CD4-positive, CD25-positive, alpha-beta regulatory T cell (primary cell): ENCODE data around the gene ZSWIM4. TPM values are rescaled to one million over a fixed set of nuclear protein-coding genes. Genes with fewer than 3 reads are reported as not detected.

Experiments used
- ATAC-seq, 2 donors: fragments of 150-1000 bp; cut with Tn5 transposase; one replicate each; pipeline ENCODE4 v1.10.0; 2021; ENCODE audit warnings: low read depth in 2 of 2, moderate number of reproducible peaks in 2 of 2, moderate library complexity in 1 of 2
- DNase-seq, 3 donors: peaks; one replicate each; pipeline versions ENCODE4 v3.0.0 to v3.0.0-alpha.2; 2012 to 2022; ENCODE audit warnings: mixed read lengths in 1 of 3
- H3K27ac ChIP-seq: one replicate; pipeline ENCODE4 v1.7.0; 2013; ENCODE audit warnings: mild to moderate bottlenecking, low read length; ENCODE audit not compliant: insufficient read depth, poor library complexity, severe bottlenecking
- H3K27me3 ChIP-seq: one replicate; pipeline ENCODE4 v1.7.0; 2013; ENCODE audit warnings: low read length; ENCODE audit not compliant: control insufficient read depth, insufficient read depth
- H3K36me3 ChIP-seq: one replicate; pipeline ENCODE4 v1.7.0; 2013; ENCODE audit warnings: mild to moderate bottlenecking, low read length, moderate library complexity; ENCODE audit not compliant: control insufficient read depth, insufficient read depth
- H3K4me1 ChIP-seq: 2 replicates; pipeline ENCODE4 v1.7.0; 2013; ENCODE audit warnings: mild to moderate bottlenecking, low read length; ENCODE audit not compliant: insufficient read depth, control insufficient read depth, poor library complexity, severe bottlenecking
- H3K4me3 ChIP-seq: one replicate; pipeline ENCODE4 v1.7.0; 2013; ENCODE audit warnings: low read depth, mild to moderate bottlenecking, low read length, moderate library complexity
- H3K9me3 ChIP-seq, 2 experiments: 1 replicate in 1 of 2; 2 replicates in 1 of 2; pipeline ENCODE4 v1.7.0; 2013; ENCODE audit warnings: low read length in 2 of 2, mild to moderate bottlenecking in 1 of 2, moderate library complexity in 1 of 2; ENCODE audit not compliant: control insufficient read depth in 2 of 2
- H3K27ac Mint-ChIP-seq, 3 donors: one replicate each; pipeline ENCODE4 v1.8.0; 2020 to 2022; ENCODE audit warnings: mild to moderate bottlenecking in 3 of 3, mixed read lengths in 3 of 3, moderate library complexity in 2 of 3
- H3K27me3 Mint-ChIP-seq: one replicate; pipeline ENCODE4 v1.8.0; 2022; ENCODE audit warnings: mild to moderate bottlenecking, mixed read lengths
- H3K36me3 Mint-ChIP-seq: one replicate; pipeline ENCODE4 v1.8.0; 2020; ENCODE audit warnings: mixed read lengths
- H3K4me1 Mint-ChIP-seq, 4 donors: one replicate each; pipeline ENCODE4 v1.8.0; 2020 to 2022; ENCODE audit warnings: mixed read lengths in 4 of 4, mild to moderate bottlenecking in 1 of 4
- H3K4me3 Mint-ChIP-seq, 4 donors: one replicate each; pipeline ENCODE4 v1.8.0; 2020 to 2022; ENCODE audit warnings: mild to moderate bottlenecking in 4 of 4, mixed read lengths in 4 of 4, moderate library complexity in 3 of 4
- H3K9me3 Mint-ChIP-seq, 7 donors: one replicate each; pipeline ENCODE4 v1.8.0; 2020 to 2022; ENCODE audit warnings: mixed read lengths in 7 of 7, mild to moderate bottlenecking in 3 of 7, moderate library complexity in 2 of 7
- polyA plus RNA-seq, 4 donors: library from polyadenylated mRNA; unstranded; fragments of 300-500 nt; fragmentation: Illumina TruSeq; gene quantifications; one replicate each; pipeline ENCODE4 v1.2.3, GENCODE V29; 2021
- total RNA-seq: library from RNA; stranded (reverse); gene quantifications from one replicate; pipeline ENCODE4 v1.2.3, GENCODE V29; 2022

Gene ZSWIM4
- total and polyA plus RNA-seq, 5 donors from 2014 or later: 0.46 to 4.5 (median 0.58) TPM

DNA sequence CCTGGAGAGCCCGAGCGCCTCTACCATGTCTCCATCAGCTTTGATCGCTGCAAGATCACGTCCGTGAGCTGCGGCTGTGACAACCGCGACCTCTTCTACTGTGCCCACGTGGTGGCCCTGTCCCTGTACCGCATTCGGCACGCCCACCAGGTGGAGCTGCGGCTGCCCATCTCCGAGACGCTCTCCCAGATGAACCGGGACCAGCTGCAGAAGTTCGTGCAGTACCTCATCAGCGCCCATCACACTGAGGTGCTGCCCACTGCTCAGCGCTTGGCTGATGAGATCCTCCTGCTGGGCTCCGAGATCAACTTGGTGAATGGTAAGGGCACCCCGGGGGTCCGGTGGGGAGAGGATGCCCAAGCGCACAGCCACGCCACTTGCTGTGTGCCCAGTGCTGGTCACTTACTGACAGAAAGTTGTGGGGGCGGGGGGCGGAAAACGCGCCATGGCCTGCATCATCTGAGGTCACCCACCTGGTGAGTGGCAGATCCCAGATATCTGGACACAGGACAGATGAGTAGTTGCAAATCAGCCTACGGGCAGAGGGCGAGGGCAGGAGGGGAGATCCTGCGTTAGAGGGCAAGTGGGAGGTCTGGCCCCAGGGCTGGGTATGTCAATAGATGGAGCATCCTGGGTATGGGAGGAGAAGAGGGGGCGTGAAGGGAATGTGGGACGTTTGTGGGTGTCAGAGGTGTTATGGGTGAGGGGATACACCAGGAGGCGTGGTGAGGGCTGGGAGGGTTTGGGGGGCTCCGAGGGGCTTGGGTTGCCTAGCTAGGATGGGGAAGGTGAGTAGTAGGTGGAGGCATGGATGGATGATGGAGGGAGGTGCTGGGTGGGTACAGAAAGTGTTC, 9.8 kb downstream of the ZSWIM4 start:
- ATAC-seq (no peak), DNase-seq (no peak)
- Mint-ChIP-seq H3K36me3 (no peaks in the 10 kb centered on the region), H3K27me3 (no peaks in the 10 kb centered on the region), H3K9me3 (no peaks in the 10 kb centered on the region), H3K27ac (no peak overlapping the region), H3K4me3 (no peak overlapping the region), H3K4me1 (peaks cover 0 to 4% (median under 1%) of the 10 kb centered on the region in 4 donors)
- Histone ChIP-seq H3K4me3 (no peak overlapping the region), H3K27me3 (no peaks in the 10 kb centered on the region), H3K27ac (no peak overlapping the region), H3K36me3 (peaks cover 4% of the 10 kb centered on the region), H3K4me1 (no peaks in the 10 kb centered on the region), H3K9me3 (no peaks in the 10 kb centered on the region)

DNA sequence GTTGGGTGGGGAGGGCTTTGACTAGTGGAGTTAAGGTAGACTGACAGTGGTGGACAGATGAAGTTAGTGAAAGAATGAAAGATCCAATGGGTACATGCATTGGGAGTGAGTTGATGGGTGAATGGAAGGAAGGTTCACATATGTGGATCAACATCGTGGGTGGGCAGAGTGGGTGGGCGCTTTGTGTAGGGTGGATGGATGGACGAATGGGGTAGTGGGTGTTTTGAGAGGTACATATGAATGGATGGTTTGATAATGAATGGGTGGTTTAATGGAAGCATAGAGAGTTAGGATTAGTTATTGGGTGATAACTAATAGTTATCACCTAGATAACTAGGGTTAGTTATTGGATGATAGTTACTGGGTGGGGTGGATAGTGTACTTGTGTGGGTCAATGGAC, 11.5 kb downstream of the ZSWIM4 start:
- no peaks in the 10 kb centered on the region for H3K9me3 ChIP-seq
- peaks cover 4% of the 10 kb centered on the region for H3K36me3 ChIP-seq
- H3K27me3 ChIP-seq: no peaks in the 10 kb centered on the region
- no peak overlapping the region for H3K4me3 Mint-ChIP-seq
- H3K4me1 ChIP-seq: no peaks in the 10 kb centered on the region
- no peaks in the 10 kb centered on the region for H3K9me3 Mint-ChIP-seq
- DNase-seq (no peak), ATAC-seq (no peak)
- H3K27ac ChIP-seq: no peak overlapping the region
- peaks cover 0 to 2% (median under 1%) of the 10 kb centered on the region in 4 donors for H3K4me1 Mint-ChIP-seq
- H3K4me3 ChIP-seq: no peak overlapping the region
- H3K36me3 Mint-ChIP-seq: no peaks in the 10 kb centered on the region
- H3K27me3 Mint-ChIP-seq: no peaks in the 10 kb centered on the region
- H3K27ac Mint-ChIP-seq: no peak overlapping the region

DNA sequence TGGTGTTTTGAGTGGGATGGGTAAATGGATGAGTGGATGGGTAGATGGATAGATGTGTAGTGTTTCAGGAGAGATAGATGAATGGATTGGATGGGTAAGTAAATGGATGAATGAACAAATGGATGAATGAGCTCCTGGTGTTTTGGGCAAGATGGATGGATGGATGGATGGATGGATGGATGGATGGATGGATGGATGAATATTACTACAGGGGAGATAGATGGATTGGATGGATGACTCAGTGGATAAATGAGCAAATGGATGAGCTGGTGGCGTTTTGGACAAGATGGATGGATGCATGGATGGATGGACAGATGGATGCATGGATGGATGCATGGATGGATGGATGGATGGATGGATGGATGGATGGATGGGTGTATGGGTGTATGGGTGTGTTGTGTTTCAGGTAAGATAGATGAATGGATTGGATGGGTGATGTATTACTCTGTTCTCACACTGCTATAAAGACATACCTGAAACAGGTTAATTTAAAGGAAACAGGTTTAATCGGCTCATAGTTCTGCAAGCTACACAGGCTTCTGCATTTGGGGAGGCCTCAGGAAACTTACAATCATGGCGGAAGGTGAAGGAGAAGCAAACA, 12.3 kb downstream of the ZSWIM4 start:
- Mint-ChIP-seq H3K4me1 (peaks cover 0 to 2% (median under 1%) of the 10 kb centered on the region in 4 donors), H3K9me3 (no peaks in the 10 kb centered on the region), H3K27me3 (no peaks in the 10 kb centered on the region), H3K27ac (no peak overlapping the region), H3K36me3 (no peaks in the 10 kb centered on the region), H3K4me3 (no peak overlapping the region)
- Histone ChIP-seq H3K27ac (no peak overlapping the region), H3K36me3 (peaks cover 4% of the 10 kb centered on the region), H3K27me3 (no peaks in the 10 kb centered on the region), H3K4me3 (no peak overlapping the region), H3K4me1 (no peaks in the 10 kb centered on the region), H3K9me3 (no peaks in the 10 kb centered on the region)
- ATAC-seq (no peak), DNase-seq (no peak)

DNA sequence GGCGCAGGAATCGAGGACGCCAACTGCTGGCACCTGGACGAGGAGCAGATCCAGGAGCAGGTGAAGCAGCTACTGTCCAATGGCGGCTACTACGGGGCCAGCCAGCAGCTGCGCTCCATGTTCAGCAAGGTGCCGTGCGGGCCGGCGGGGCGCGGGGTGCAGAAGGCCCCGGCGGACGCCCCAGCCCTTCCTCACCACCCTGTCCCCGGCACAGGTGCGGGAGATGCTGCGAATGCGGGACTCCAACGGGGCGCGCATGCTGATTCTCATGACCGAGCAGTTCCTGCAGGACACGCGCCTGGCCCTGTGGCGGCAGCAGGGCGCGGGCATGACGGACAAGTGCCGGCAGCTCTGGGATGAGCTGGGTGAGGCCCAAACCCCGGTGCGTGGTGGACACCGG, 13.6 kb downstream of the ZSWIM4 start:
- no peak overlapping the region for H3K4me3 Mint-ChIP-seq
- peaks cover 4% of the 10 kb centered on the region for H3K36me3 ChIP-seq
- no peak overlapping the region for H3K27ac Mint-ChIP-seq
- no peak overlapping the region for H3K27ac ChIP-seq
- no peaks in the 10 kb centered on the region for H3K27me3 Mint-ChIP-seq
- H3K36me3 Mint-ChIP-seq: no peaks in the 10 kb centered on the region
- H3K9me3 ChIP-seq: no peaks in the 10 kb centered on the region
- no peak for ATAC-seq
- peaks cover 0 to 2% (median 0%) of the 10 kb centered on the region in 4 donors for H3K4me1 Mint-ChIP-seq
- H3K27me3 ChIP-seq: no peaks in the 10 kb centered on the region
- no peak overlapping the region for H3K4me3 ChIP-seq
- no peaks in the 10 kb centered on the region for H3K9me3 Mint-ChIP-seq
- DNase-seq: no peak
- H3K4me1 ChIP-seq: no peaks in the 10 kb centered on the region

DNA sequence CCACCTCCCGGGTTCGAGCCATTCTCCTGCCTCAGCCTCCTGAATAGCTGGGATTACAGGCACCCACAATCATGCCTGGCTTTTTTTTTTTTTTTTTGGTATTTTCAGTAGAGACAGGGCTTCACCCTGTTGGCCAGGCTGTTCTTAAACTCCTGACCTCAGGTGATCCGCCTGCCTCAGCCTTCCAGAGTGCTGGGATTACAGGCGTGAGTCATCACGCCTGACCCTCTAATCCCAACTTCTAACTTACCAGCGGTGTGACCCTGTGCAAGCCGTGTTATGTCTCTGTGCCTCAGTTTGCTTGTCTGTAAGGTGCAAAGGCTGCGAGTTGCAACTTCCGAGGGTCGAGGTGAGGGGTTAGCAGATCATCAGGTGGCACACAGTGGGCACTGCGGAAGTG, 17.3 kb downstream of the ZSWIM4 start:
- Histone ChIP-seq H3K4me1 (no peaks in the 10 kb centered on the region), H3K27me3 (no peaks in the 10 kb centered on the region), H3K27ac (no peak overlapping the region), H3K36me3 (peaks cover 4% of the 10 kb centered on the region), H3K4me3 (no peak overlapping the region), H3K9me3 (no peaks in the 10 kb centered on the region)
- H3K4me1 Mint-ChIP-seq: no peaks in the 10 kb centered on the region
- no peak for DNase-seq
- H3K36me3 Mint-ChIP-seq: peaks cover 5% of the 10 kb centered on the region
- H3K27me3 Mint-ChIP-seq: no peaks in the 10 kb centered on the region
- H3K4me3 Mint-ChIP-seq: no peak overlapping the region
- H3K27ac Mint-ChIP-seq: no peak overlapping the region
- H3K9me3 Mint-ChIP-seq: no peaks in the 10 kb centered on the region
- no peak for ATAC-seq

DNA sequence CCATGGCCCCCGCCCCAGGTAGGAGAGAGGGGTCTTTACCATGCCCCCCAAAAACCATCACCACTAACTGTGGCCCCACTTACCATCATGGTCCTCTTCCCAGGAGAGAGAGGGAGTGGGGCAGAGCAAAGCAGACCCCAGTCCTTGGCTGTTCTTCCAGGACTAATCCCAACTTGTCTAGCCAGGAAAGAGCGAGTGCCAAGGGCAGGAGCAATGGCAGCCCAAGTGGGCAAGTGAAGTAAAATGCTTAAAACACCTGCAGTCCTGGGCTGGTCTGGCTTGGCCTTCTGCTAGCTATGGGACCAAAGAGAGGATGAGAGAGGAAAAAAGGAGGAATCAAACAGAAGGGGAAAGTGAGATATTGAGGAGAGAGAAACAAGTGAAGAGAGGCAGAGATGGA, 17.9 kb downstream of the ZSWIM4 start:
- no peaks in the 10 kb centered on the region for H3K27me3 ChIP-seq
- Mint-ChIP-seq H3K4me1 (no peaks in the 10 kb centered on the region), H3K36me3 (peaks cover 5% of the 10 kb centered on the region), H3K9me3 (no peaks in the 10 kb centered on the region), H3K27me3 (no peaks in the 10 kb centered on the region), H3K27ac (no peak overlapping the region), H3K4me3 (no peak overlapping the region)
- no peaks in the 10 kb centered on the region for H3K4me1 ChIP-seq
- no peaks in the 10 kb centered on the region for H3K9me3 ChIP-seq
- no peak overlapping the region for H3K4me3 ChIP-seq
- H3K27ac ChIP-seq: no peak overlapping the region
- no peak for DNase-seq
- no peak for ATAC-seq
- H3K36me3 ChIP-seq: peaks cover 4% of the 10 kb centered on the region

DNA sequence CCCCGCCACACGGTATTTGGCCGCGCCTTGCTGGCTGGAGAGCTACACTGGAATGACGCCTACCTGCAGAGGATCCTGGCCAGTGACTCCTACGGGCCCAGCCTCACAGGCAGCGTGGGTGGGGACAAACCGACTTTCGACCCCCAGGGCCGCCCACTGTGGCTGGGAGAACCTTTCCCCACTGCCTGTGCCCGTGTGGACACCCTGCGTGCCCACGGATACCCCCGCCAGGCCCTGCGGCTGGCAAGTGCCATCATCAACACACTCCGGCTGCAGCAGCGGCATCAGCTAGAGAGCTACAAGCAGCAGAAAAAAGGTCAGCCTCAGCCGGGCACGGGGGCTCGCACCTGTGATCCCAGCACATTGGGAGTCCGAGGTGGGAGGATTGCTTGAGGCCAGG, 19.3 kb downstream of the ZSWIM4 start:
- Histone ChIP-seq H3K9me3 (no peaks in the 10 kb centered on the region), H3K27me3 (no peaks in the 10 kb centered on the region), H3K4me1 (no peaks in the 10 kb centered on the region), H3K27ac (no peak overlapping the region), H3K4me3 (no peak overlapping the region), H3K36me3 (peaks cover 3% of the 10 kb centered on the region)
- no peaks in the 10 kb centered on the region for H3K27me3 Mint-ChIP-seq
- H3K4me1 Mint-ChIP-seq: peaks cover 0 to 3% (median 0%) of the 10 kb centered on the region in 4 donors
- peaks cover 5% of the 10 kb centered on the region for H3K36me3 Mint-ChIP-seq
- ATAC-seq (no peak), DNase-seq (no peak)
- no peak overlapping the region for H3K4me3 Mint-ChIP-seq
- H3K27ac Mint-ChIP-seq: no peak overlapping the region
- H3K9me3 Mint-ChIP-seq: no peaks in the 10 kb centered on the region
